K562 (cell line): Measurements from ENCODE around the gene TCAF1. TPM values are rescaled to one million over a fixed set of nuclear protein-coding genes. Genes with fewer than 3 reads are reported as not detected.

ENCODE experiments used
- ATF7 ChIP-seq: fragments of 450-650 bp; IDR thresholded peaks from 2 replicates; pipeline ENCODE4 v1.7.1; 2014; ENCODE audit warnings: mild to moderate bottlenecking, moderate library complexity
- BRD4 ChIP-seq: fragments of 200-600 bp; sonication (generic); IDR thresholded peaks from 2 replicates; pipeline ENCODE4 v1.6.1; 2017; ENCODE audit warnings: inconsistent platforms
- FOS ChIP-seq: IDR thresholded peaks from 3 replicates; pipeline ENCODE4 v1.6.1; 2011; ENCODE audit not compliant: insufficient read length; ENCODE audit errors: extremely low read depth
- JUND ChIP-seq, 2 experiments: IDR thresholded peaks; 2 replicates in 1 of 2; 3 replicates in 1 of 2; pipeline ENCODE4 v1.6.1; 2011; ENCODE audit warnings: borderline replicate concordance in 2 of 2, low read depth in 2 of 2, low read length in 2 of 2, improper control_type of control experiment in 1 of 2, missing biosample characterization in 1 of 2, missing genetic modification characterization in 1 of 2, missing genetic modification reagents in 1 of 2
- MAFG ChIP-seq: fragments of 450-650 bp; conservative IDR thresholded peaks from 2 replicates; pipeline ENCODE4 v1.6.1; 2016; ENCODE audit warnings: missing genetic modification characterization, missing compliant biosample characterization
- RFX7 ChIP-seq: fragments of 250-450 bp; sonication (Bioruptor Pico); IDR thresholded peaks from 2 replicates; pipeline ENCODE4 v1.5.1; 2021; ENCODE audit warnings: mild to moderate bottlenecking
- ZC3H8 ChIP-seq: fragments of 450-650 bp; IDR thresholded peaks from 2 replicates; pipeline ENCODE4 v1.6.1; 2017
- ZNF551 ChIP-seq: fragments of 250-450 bp; sonication (Bioruptor Pico); IDR thresholded peaks from 2 replicates; pipeline ENCODE4 v1.5.0; 2021; ENCODE audit warnings: mild to moderate bottlenecking, moderate library complexity
- ZSCAN32 ChIP-seq: fragments of 450-650 bp; formaldehyde crosslinking; IDR thresholded peaks from 2 replicates; pipeline ENCODE4 v1.4.0; 2020; ENCODE audit warnings: mild to moderate bottlenecking, moderate library complexity
- ZZZ3 ChIP-seq: fragments of 450-650 bp; IDR thresholded peaks from 2 replicates; pipeline ENCODE4 v1.6.1; 2016; ENCODE audit warnings: antibody characterized with exemption, mild to moderate bottlenecking, moderate library complexity
- polyA plus RNA-seq, 8 experiments: library from polyadenylated mRNA; depleted of rRNA in 4 of 8; stranded (reverse) in 5 of 8; unstranded in 3 of 8; fragments of >200 nt; fragmentation: Nextera tagmentation in 2 of 8; fragmentation: Illumina TruSeq in 1 of 8; extraction: Ambion mirVana in 2 of 8; extraction: Trizol in 1 of 8; gene quantifications; 2 replicates each; pipeline versions ENCODE4 v1.2.1 to v1.2.3, GENCODE V29; 2011 to 2014; ENCODE audit warnings: inconsistent platforms in 1 of 8, missing spikeins in 1 of 8
- total RNA-seq, 7 experiments: library from RNA; depleted of rRNA in 6 of 7; stranded (reverse); fragments of >200 nt in 6 of 7; fragmentation: Illumina TruSeq in 2 of 7; extraction: Trizol in 2 of 7; gene quantifications; 2 replicates each; pipeline versions ENCODE4 v1.2.1 to v1.2.3, GENCODE V29; 2011 to 2021; ENCODE audit warnings: low replicate concordance in 1 of 7
- TF ChIP-seq, protein P1 (sequence below), 3 experiments: IDR thresholded peaks in 2 of 3; conservative IDR thresholded peaks in 1 of 3; 2 replicates each; pipeline ENCODE4 v1.5.1; 2011 to 2012; ENCODE audit warnings: low read length in 3 of 3, mild to moderate bottlenecking in 3 of 3, control low read depth in 2 of 3, improper control_type of control experiment in 1 of 3, inconsistent platforms in 1 of 3, low read depth in 1 of 3, mixed read lengths in 1 of 3, moderate library complexity in 1 of 3; ENCODE audit not compliant: insufficient read depth in 2 of 3
- TF ChIP-seq, protein P2 (sequence below), 2 experiments: fragments of 450-650 bp in 1 of 2; sonication (generic) in 1 of 2; formaldehyde crosslinking in 1 of 2; IDR thresholded peaks in 1 of 2; conservative IDR thresholded peaks in 1 of 2; 2 replicates each; pipeline versions ENCODE4 v1.6.1 to v1.8.1; 2016 to 2023; ENCODE audit warnings: mild to moderate bottlenecking in 2 of 2, moderate library complexity in 2 of 2, inconsistent platforms in 1 of 2, missing genetic modification reagents in 1 of 2
- TF ChIP-seq, protein P3 (sequence below): fragments of 450-650 bp; IDR thresholded peaks from 2 replicates; pipeline ENCODE4 v1.6.1; 2016; ENCODE audit warnings: antibody characterized with exemption
- TF ChIP-seq, protein P4 (sequence below): IDR thresholded peaks from 3 replicates; pipeline ENCODE4 v1.6.1; 2011; ENCODE audit warnings: borderline replicate concordance, mild to moderate bottlenecking; ENCODE audit not compliant: insufficient read length, insufficient read depth

Gene TCAF1
- total and polyA plus RNA-seq, 9 of the 15 experiments (the other 6 are each of a cell fraction or from before 2014, with no cell fraction given) = 6.2 to 52.2 (median 24.4) TPM

DNA sequence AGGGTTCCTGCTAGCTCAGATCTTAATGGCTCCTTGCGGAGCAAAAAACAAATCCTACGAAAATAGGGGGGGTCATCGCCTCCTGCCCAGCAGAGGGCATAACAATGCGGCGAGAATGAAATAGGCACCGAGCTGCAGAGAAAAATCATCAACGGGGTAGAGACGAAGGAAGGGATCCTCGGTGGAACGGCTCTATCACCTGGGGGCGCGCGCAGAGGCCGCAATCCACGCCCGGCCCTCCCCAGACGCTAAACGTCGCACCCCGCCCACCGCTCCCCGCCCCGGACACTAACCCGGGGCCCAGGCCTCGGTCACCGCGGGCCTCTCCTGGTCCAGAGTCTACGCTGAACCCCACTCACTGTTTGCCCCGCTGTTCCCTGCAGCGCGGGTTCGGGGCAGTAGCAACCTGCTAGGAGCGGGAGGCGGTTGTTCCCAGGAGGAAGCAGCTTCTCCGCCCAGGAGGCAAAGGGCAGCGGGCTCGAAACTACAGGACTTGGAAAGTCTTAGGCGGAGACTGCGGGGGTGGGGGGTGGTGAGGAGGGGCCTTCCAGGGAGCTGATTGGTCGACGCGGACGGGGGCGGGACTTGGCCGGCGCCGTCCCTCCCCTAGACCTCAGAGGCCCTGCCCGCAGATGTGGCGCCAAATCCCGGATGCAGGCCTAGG, at the start of gene TCAF1 (continued):
- TF ChIP-seq JUND (IDR thresholded peaks at IDR 0.05; ENCODE audit: borderline replicate concordance, low read depth, low read length) (no peak; the same call in 1 of the 2 replicates), JUND (tag; IDR thresholded peaks at IDR 0.05; ENCODE audit: borderline replicate concordance, low read depth, low read length) (no peak; the same call in 2 of the 3 replicates), ZSCAN32 (CRISPR knock-in tag) (0 out of 2 replicates have a peak, but pooled peaks have one; percentile 39), ZNF551 (CRISPR knock-in tag) (no peak), FOS (no peak), ATF7 (peak; percentile 79), BRD4 (peak; percentile 83; the same call in 1 of the 2 replicates), ZZZ3 (peak; percentile 33; the same call in 1 of the 2 replicates), ZC3H8 (no peak), MAFG (tag) (no peak), RFX7 (no peak)
- TF ChIP-seq, protein P1, sequence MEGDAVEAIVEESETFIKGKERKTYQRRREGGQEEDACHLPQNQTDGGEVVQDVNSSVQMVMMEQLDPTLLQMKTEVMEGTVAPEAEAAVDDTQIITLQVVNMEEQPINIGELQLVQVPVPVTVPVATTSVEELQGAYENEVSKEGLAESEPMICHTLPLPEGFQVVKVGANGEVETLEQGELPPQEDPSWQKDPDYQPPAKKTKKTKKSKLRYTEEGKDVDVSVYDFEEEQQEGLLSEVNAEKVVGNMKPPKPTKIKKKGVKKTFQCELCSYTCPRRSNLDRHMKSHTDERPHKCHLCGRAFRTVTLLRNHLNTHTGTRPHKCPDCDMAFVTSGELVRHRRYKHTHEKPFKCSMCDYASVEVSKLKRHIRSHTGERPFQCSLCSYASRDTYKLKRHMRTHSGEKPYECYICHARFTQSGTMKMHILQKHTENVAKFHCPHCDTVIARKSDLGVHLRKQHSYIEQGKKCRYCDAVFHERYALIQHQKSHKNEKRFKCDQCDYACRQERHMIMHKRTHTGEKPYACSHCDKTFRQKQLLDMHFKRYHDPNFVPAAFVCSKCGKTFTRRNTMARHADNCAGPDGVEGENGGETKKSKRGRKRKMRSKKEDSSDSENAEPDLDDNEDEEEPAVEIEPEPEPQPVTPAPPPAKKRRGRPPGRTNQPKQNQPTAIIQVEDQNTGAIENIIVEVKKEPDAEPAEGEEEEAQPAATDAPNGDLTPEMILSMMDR (IDR thresholded peaks at IDR 0.05 in 2 of 3, conservative IDR thresholded peaks at IDR 0.05 in 1 of 3; ENCODE audit: insufficient read depth in 2 of 3, low read depth in 1 of 3, low read length in 3 of 3) = peak; percentile 42 to 53 (median 49); a peak in 5 of 6 replicates
- TF ChIP-seq, protein P2, sequence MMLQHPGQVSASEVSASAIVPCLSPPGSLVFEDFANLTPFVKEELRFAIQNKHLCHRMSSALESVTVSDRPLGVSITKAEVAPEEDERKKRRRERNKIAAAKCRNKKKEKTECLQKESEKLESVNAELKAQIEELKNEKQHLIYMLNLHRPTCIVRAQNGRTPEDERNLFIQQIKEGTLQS (IDR thresholded peaks at IDR 0.05) = no peak
- TF ChIP-seq, protein P2 (CRISPR knock-in tag; conservative IDR thresholded peaks at IDR 0.05) = no peak
- TF ChIP-seq, protein P3, sequence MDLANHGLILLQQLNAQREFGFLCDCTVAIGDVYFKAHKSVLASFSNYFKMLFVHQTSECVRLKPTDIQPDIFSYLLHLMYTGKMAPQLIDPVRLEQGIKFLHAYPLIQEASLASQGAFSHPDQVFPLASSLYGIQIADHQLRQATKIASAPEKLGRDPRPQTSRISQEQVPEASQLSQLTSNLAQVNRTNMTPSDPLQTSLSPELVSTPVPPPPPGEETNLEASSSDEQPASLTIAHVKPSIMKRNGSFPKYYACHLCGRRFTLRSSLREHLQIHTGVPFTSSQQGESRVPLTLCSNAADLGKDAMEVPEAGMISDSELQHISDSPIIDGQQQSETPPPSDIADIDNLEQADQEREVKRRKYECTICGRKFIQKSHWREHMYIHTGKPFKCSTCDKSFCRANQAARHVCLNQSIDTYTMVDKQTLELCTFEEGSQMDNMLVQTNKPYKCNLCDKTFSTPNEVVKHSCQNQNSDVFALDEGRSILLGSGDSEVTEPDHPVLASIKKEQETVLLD = peak; percentile 67; the same call in 1 of the 2 replicates
- TF ChIP-seq, protein P4, sequence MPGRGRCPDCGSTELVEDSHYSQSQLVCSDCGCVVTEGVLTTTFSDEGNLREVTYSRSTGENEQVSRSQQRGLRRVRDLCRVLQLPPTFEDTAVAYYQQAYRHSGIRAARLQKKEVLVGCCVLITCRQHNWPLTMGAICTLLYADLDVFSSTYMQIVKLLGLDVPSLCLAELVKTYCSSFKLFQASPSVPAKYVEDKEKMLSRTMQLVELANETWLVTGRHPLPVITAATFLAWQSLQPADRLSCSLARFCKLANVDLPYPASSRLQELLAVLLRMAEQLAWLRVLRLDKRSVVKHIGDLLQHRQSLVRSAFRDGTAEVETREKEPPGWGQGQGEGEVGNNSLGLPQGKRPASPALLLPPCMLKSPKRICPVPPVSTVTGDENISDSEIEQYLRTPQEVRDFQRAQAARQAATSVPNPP = no peak
